Colonic mucosa (tissue), 4 donors: ENCODE measurements around the gene SPRED3. TPM values are rescaled to one million over a fixed set of nuclear protein-coding genes. Genes with fewer than 3 reads are reported as not detected.
"Not testable (repeated sequence)": the region's sequence is repeated elsewhere in the genome, so short reads cannot be mapped to it uniquely, and the experiment has no call there.

Experiments
- DNase-seq: peaks from one replicate; pipeline ENCODE4 v3.0.0-alpha.2; 2020
- H3K27ac ChIP-seq: fragments of 200-600 bp; one replicate; pipeline ENCODE4 v1.8.0; 2021
- H3K27me3 ChIP-seq: fragments of 200-600 bp; one replicate; pipeline ENCODE4 v1.8.0; 2021
- H3K36me3 ChIP-seq: fragments of 200-600 bp; one replicate; pipeline ENCODE4 v1.8.0; 2021
- H3K4me1 ChIP-seq: fragments of 200-600 bp; one replicate; pipeline ENCODE4 v1.8.0; 2021; ENCODE audit warnings: mild to moderate bottlenecking
- H3K4me3 ChIP-seq: fragments of 200-600 bp; one replicate; pipeline ENCODE4 v1.8.0; 2021
- H3K9ac ChIP-seq, 2 donors: one replicate each; pipeline ENCODE4 v1.7.0; 2013; ENCODE audit warnings: control low read depth in 2 of 2, low read depth in 2 of 2, low read length in 2 of 2
- H3K9me3 ChIP-seq: fragments of 200-600 bp; one replicate; pipeline ENCODE4 v1.8.0; 2021
- CTCF ChIP-seq: fragments of 200-600 bp; IDR thresholded peaks from one replicate; pipeline ENCODE4 v1.8.0; 2022; ENCODE audit warnings: antibody characterized with exemption, mild to moderate bottlenecking
- intact Hi-C: fragments of 100-400 bp; cut with DNase I; formaldehyde crosslinking; loops from one replicate; pipeline ENCODE4 v1.14.1; 2022
- total RNA-seq, 2 donors: library from RNA; stranded (reverse); fragmentation: NEBNext Ultra II Directional in 1 of 2; extraction: Animal tissue kit (Norgen Biotek cat#: 25700) in 1 of 2; gene quantifications; one replicate each; pipeline ENCODE4 v1.2.1, GENCODE V29; 2021
- donor health status: healthy.
- donor health status: DM: no; HTN: no; CAD: no.
- donor health status: DM: no; HTN: no; CAD: no.

The SPRED3 gene
- total RNA-seq, 2 donors from 2014 or later = 0.61 to 0.99 TPM

- Histone ChIP-seq H3K27me3 (no peaks in the 10 kb centered on the region), H3K4me3 (no peak overlapping the region), H3K9me3 (no peaks in the 10 kb centered on the region), H3K9ac (no peak overlapping the region), H3K27ac (no peak overlapping the region), H3K4me1 (no peaks in the 10 kb centered on the region), H3K36me3 (no peaks in the 10 kb centered on the region)
- no peak for TF ChIP-seq CTCF
- no peak for DNase-seq
- intact Hi-C loops = no loop called here
These were observed 22.7 kb downstream of the SPRED3 start for GRCh38 chr19:38411041-38411712.

- H3K27me3 ChIP-seq, DNase-seq, H3K4me1 ChIP-seq, H3K4me3 ChIP-seq, H3K36me3 ChIP-seq, intact Hi-C loops, H3K9ac ChIP-seq, H3K9me3 ChIP-seq, H3K27ac ChIP-seq: not testable (repeated sequence)
These were observed 23.4 kb downstream of the SPRED3 start for GRCh38 chr19:38411898-38412297.

GRCh38 chr19:38412491-38412890 is 24.0 kb downstream of the SPRED3 start:
- no peak for DNase-seq
- H3K27ac ChIP-seq = no peak overlapping the region
- intact Hi-C loops = no loop called here
- H3K27me3 ChIP-seq = no peaks in the 10 kb centered on the region
- no peaks in the 10 kb centered on the region for H3K36me3 ChIP-seq
- no peak overlapping the region for H3K9ac ChIP-seq
- H3K9me3 ChIP-seq = no peaks in the 10 kb centered on the region
- no peak overlapping the region for H3K4me3 ChIP-seq
- TF ChIP-seq CTCF = no peak
- H3K4me1 ChIP-seq = no peaks in the 10 kb centered on the region

GRCh38 chr19:38412961-38413360 is 24.5 kb downstream of the SPRED3 start:
- TF ChIP-seq CTCF = no peak
- H3K4me1 ChIP-seq = no peaks in the 10 kb centered on the region
- no peaks in the 10 kb centered on the region for H3K27me3 ChIP-seq
- no peaks in the 10 kb centered on the region for H3K9me3 ChIP-seq
- H3K36me3 ChIP-seq = no peaks in the 10 kb centered on the region
- intact Hi-C loops = no loop called here
- no peak overlapping the region for H3K9ac ChIP-seq
- H3K27ac ChIP-seq = no peak overlapping the region
- no peak overlapping the region for H3K4me3 ChIP-seq
- no peak for DNase-seq

GRCh38 chr19:38413416-38413815 is 24.9 kb downstream of the SPRED3 start:
- Histone ChIP-seq H3K27me3 (no peaks in the 10 kb centered on the region), H3K4me3 (no peak overlapping the region), H3K9ac (no peak overlapping the region), H3K27ac (no peak overlapping the region), H3K36me3 (no peaks in the 10 kb centered on the region), H3K4me1 (no peaks in the 10 kb centered on the region), H3K9me3 (no peaks in the 10 kb centered on the region)
- no peak for TF ChIP-seq CTCF
- DNase-seq = no peak
- intact Hi-C loops = no loop called here

GRCh38 chr19:38417146-38417543 is 28.6 kb downstream of the SPRED3 start:
- Histone ChIP-seq H3K4me1 (no peaks in the 10 kb centered on the region), H3K27ac (no peak overlapping the region), H3K9ac (no peak overlapping the region), H3K36me3 (no peaks in the 10 kb centered on the region), H3K27me3 (no peaks in the 10 kb centered on the region), H3K9me3 (no peaks in the 10 kb centered on the region), H3K4me3 (no peak overlapping the region)
- intact Hi-C loops = no loop called here
- DNase-seq = no peak
- TF ChIP-seq CTCF = no peak
